HEK293 (cell line): ENCODE measurements around the gene RELB.
A peak's percentile ranks its signal among the peaks of the same experiment; 100 is the strongest.

Experiments used
- CTCF ChIA-PET: fragments of 350-600 bp; formaldehyde crosslinking; extraction: SDS; loops from one replicate; lab custom pipeline; 2021; ENCODE audit warnings: antibody characterized with exemption; lab: Yijun Ruan, JAX
- POLR2A ChIA-PET: fragments of 300-600 bp; formaldehyde crosslinking; extraction: SDS; loops from one replicate; lab custom pipeline; 2020; ENCODE audit warnings: antibody characterized with exemption, inconsistent platforms; lab: Yijun Ruan, JAX
- H3K27ac ChIP-seq: fragments of 200-500 bp; sonication (Bioruptor generic); 2 replicates; pipeline ENCODE4 v1.5.1; 2014; ENCODE audit warnings: low read depth, low read length, control low read depth, inconsistent platforms; ENCODE audit errors: extremely low read depth
- H3K36me3 ChIP-seq, 2 experiments: fragments of 200-500 bp in 1 of 2; sonication (Bioruptor generic) in 1 of 2; 1 replicate in 1 of 2; 2 replicates in 1 of 2; pipeline ENCODE4 v1.5.1; 2014 to 2017; ENCODE audit warnings: inconsistent platforms in 2 of 2, low read length in 2 of 2; ENCODE audit not compliant: control insufficient read depth in 2 of 2, insufficient read depth in 1 of 2
- H3K4me1 ChIP-seq: fragments of 200-500 bp; sonication (Bioruptor generic); 2 replicates; pipeline ENCODE4 v1.5.1; 2014; ENCODE audit warnings: mild to moderate bottlenecking, low read length, inconsistent platforms; ENCODE audit not compliant: control insufficient read depth, insufficient read depth
- H3K4me3 ChIP-seq: 2 replicates; pipeline ENCODE4 v1.5.1; 2011; ENCODE audit warnings: low read depth, mild to moderate bottlenecking, control low read depth, low read length, moderate library complexity
- H3K9me3 ChIP-seq: fragments of 200-500 bp; sonication (Bioruptor generic); 2 replicates; pipeline ENCODE4 v1.5.1; 2014; ENCODE audit warnings: low read depth, low read length, inconsistent platforms; ENCODE audit not compliant: control insufficient read depth, insufficient read depth
- AEBP2 ChIP-seq: fragments of 450-650 bp; formaldehyde crosslinking; IDR thresholded peaks from 2 replicates; pipeline ENCODE4 v1.5.1; 2016; ENCODE audit warnings: missing biosample characterization, missing genetic modification characterization, borderline replicate concordance
- EGR2 ChIP-seq: fragments of 450-650 bp; formaldehyde crosslinking; IDR thresholded peaks from 2 replicates; pipeline ENCODE4 v1.5.1; 2016; ENCODE audit warnings: low read depth, missing biosample characterization, missing genetic modification characterization
- GLI2 ChIP-seq: fragments of 450-650 bp; formaldehyde crosslinking; IDR thresholded peaks from 2 replicates; pipeline ENCODE4; 2017; ENCODE audit warnings: missing biosample characterization, missing genetic modification characterization, low read depth, borderline replicate concordance
- IKZF3 ChIP-seq: fragments of 450-650 bp; IDR thresholded peaks from 2 replicates; pipeline ENCODE4 v1.5.0; 2018; ENCODE audit warnings: missing biosample characterization, mild to moderate bottlenecking, missing genetic modification characterization, moderate library complexity
- KLF1 ChIP-seq: fragments of 450-650 bp; formaldehyde crosslinking; IDR thresholded peaks from 2 replicates; pipeline ENCODE4 v1.5.1; 2016; ENCODE audit warnings: missing biosample characterization, missing genetic modification characterization
- PATZ1 ChIP-seq: fragments of 450-650 bp; formaldehyde crosslinking; IDR thresholded peaks from 2 replicates; pipeline ENCODE4 v1.5.1; 2016; ENCODE audit warnings: missing biosample characterization, missing genetic modification characterization
- PRDM1 ChIP-seq: fragments of 450-650 bp; formaldehyde crosslinking; IDR thresholded peaks from 2 replicates; pipeline ENCODE4; 2016; ENCODE audit warnings: missing biosample characterization, missing genetic modification characterization
- REPIN1 ChIP-seq: fragments of 450-650 bp; formaldehyde crosslinking; IDR thresholded peaks from 2 replicates; pipeline ENCODE4 v1.5.1; 2017; ENCODE audit warnings: missing biosample characterization, missing genetic modification characterization, low read depth
- SCRT2 ChIP-seq: fragments of 450-650 bp; formaldehyde crosslinking; IDR thresholded peaks from 2 replicates; pipeline ENCODE4 v1.5.1; 2016; ENCODE audit warnings: missing biosample characterization, missing genetic modification characterization
- ZBTB21 ChIP-seq: fragments of 450-650 bp; formaldehyde crosslinking; IDR thresholded peaks from 2 replicates; pipeline ENCODE4 v1.5.1; 2017; ENCODE audit warnings: missing biosample characterization, missing genetic modification characterization
- ZNF138 ChIP-seq: fragments of 450-650 bp; formaldehyde crosslinking; IDR thresholded peaks from 2 replicates; pipeline ENCODE4 v1.5.1; 2016; ENCODE audit warnings: missing biosample characterization, missing genetic modification characterization, borderline replicate concordance
- ZNF184 ChIP-seq: fragments of 450-650 bp; IDR thresholded peaks from 2 replicates; pipeline ENCODE4 v1.5.1; 2018; ENCODE audit warnings: missing biosample characterization, mild to moderate bottlenecking, missing genetic modification characterization
- ZNF19 ChIP-seq: fragments of 450-650 bp; formaldehyde crosslinking; IDR thresholded peaks from 2 replicates; pipeline ENCODE4; 2016; ENCODE audit warnings: missing biosample characterization, missing genetic modification characterization, low read depth
- ZNF202 ChIP-seq: fragments of 450-650 bp; formaldehyde crosslinking; IDR thresholded peaks from 2 replicates; pipeline ENCODE4 v1.5.1; 2016; ENCODE audit warnings: missing biosample characterization, missing genetic modification characterization, borderline replicate concordance
- ZNF302 ChIP-seq: fragments of 450-650 bp; formaldehyde crosslinking; IDR thresholded peaks from 2 replicates; pipeline ENCODE4 v1.5.1; 2016; ENCODE audit warnings: missing biosample characterization, missing genetic modification characterization, low read depth
- ZNF350 ChIP-seq: fragments of 450-650 bp; formaldehyde crosslinking; IDR thresholded peaks from 2 replicates; pipeline ENCODE4 v1.5.0; 2017; ENCODE audit warnings: missing biosample characterization, mild to moderate bottlenecking, missing genetic modification characterization
- ZNF391 ChIP-seq: fragments of 450-650 bp; formaldehyde crosslinking; IDR thresholded peaks from 2 replicates; pipeline ENCODE4 v1.5.1; 2016; ENCODE audit warnings: low read depth, missing biosample characterization, missing genetic modification characterization, borderline replicate concordance
- ZNF416 ChIP-seq: fragments of 450-650 bp; formaldehyde crosslinking; IDR thresholded peaks from 2 replicates; pipeline ENCODE4 v1.5.1; 2016; ENCODE audit warnings: missing biosample characterization, missing genetic modification characterization
- ZNF529 ChIP-seq: fragments of 450-650 bp; formaldehyde crosslinking; IDR thresholded peaks from 2 replicates; pipeline ENCODE4 v1.5.1; 2017; ENCODE audit warnings: missing genetic modification characterization, missing biosample characterization; ENCODE audit not compliant: insufficient replicate concordance
- ZNF549 ChIP-seq: fragments of 450-650 bp; IDR thresholded peaks from 2 replicates; pipeline ENCODE4 v1.5.1; 2018; ENCODE audit warnings: missing biosample characterization, missing genetic modification characterization, mild to moderate bottlenecking, inconsistent platforms, moderate library complexity
- ZNF558 ChIP-seq: fragments of 450-650 bp; formaldehyde crosslinking; IDR thresholded peaks from 2 replicates; pipeline ENCODE4 v1.5.1; 2016; ENCODE audit warnings: missing biosample characterization, missing genetic modification characterization
- ZNF560 ChIP-seq: fragments of 450-650 bp; formaldehyde crosslinking; IDR thresholded peaks from 2 replicates; pipeline ENCODE4 v1.5.1; 2017; ENCODE audit warnings: missing biosample characterization, missing genetic modification characterization, borderline replicate concordance

RELB gene

GRCh38 chr19:45070861-45071544 is 69.7 kb downstream of the RELB start:
- no peak for TF ChIP-seq REPIN1
- TF ChIP-seq EGR2 (tag by site-specific recombination) = no peak
- no peak for TF ChIP-seq ZNF560
- TF ChIP-seq SCRT2 = 0 out of 2 replicates have a peak, but pooled peaks have one; percentile 11
- TF ChIP-seq ZNF391 = no peak
- TF ChIP-seq KLF1 (tag by site-specific recombination) = 0 out of 2 replicates have a peak, but pooled peaks have one; percentile 26
- TF ChIP-seq ZNF529 (tag by site-specific recombination) = no peak
- no peak for TF ChIP-seq ZNF19
- no peak for TF ChIP-seq ZNF558 (tag by site-specific recombination)
- TF ChIP-seq ZBTB21 (tag by site-specific recombination) = no peak
- TF ChIP-seq, all 188 proteins: peak for 2
- Histone ChIP-seq H3K36me3 (peaks cover 24 to 62% of the 10 kb centered on the region in 2 experiments; a peak in 2 of 3 replicates), H3K27ac (no peak overlapping the region), H3K9me3 (no peaks in the 10 kb centered on the region), H3K4me1 (peaks cover 5% of the 10 kb centered on the region; the same call in 1 of the 2 replicates), H3K4me3 (no peak overlapping the region)
- CTCF ChIA-PET = interaction anchor here (1.0 kb wide), 1 partner anchor 11 kb away, joined by 6 read pairs; no protein-coding TSS in a partner anchor
- POLR2A ChIA-PET = interaction anchor here (1.0 to 1.4 kb wide), 2 partner anchors 21 to 22 kb away, joined by 3 to 5 read pairs; no protein-coding TSS in a partner anchor

- CTCF ChIA-PET = no interaction called here
- no peaks in the 10 kb centered on the region for H3K9me3 ChIP-seq
- no peak for TF ChIP-seq ZNF549
- TF ChIP-seq PRDM1 (tag by site-specific recombination) = no peak
- TF ChIP-seq AEBP2 = no peak
- no peak for TF ChIP-seq ZNF350 (tag by site-specific recombination)
- no peak for TF ChIP-seq ZNF184
- TF ChIP-seq ZNF302 (tag by site-specific recombination) = no peak
- TF ChIP-seq ZNF529 (tag by site-specific recombination) = no peak
- TF ChIP-seq, all 188 proteins: peak for 0
- no peak overlapping the region for H3K4me3 ChIP-seq
- 0 out of 2 replicates have a peak overlapping the region, but pooled peaks have one; percentile 24 for H3K27ac ChIP-seq
- peaks cover 18 to 60% of the 10 kb centered on the region in 2 experiments; a peak in 2 of 3 replicates for H3K36me3 ChIP-seq
- peaks cover 5% of the 10 kb centered on the region; the same call in 1 of the 2 replicates for H3K4me1 ChIP-seq
- POLR2A ChIA-PET = interaction anchor here (0.6 to 1.6 kb wide), 5 partner anchors 20 to 65 kb away, joined by 3 to 8 read pairs (median 4); partner anchors contain the start of gene CLASRP
Observed at GRCh38 chr19:45071545-45071938, 70.3 kb downstream of the RELB start.

- ChIA-PET POLR2A (interaction anchor here (0.6 to 1.6 kb wide), 5 partner anchors 13 to 66 kb away, joined by 4 to 8 read pairs (median 4); partner anchors contain the start of gene CLASRP), CTCF (interaction anchor here (0.7 to 3.4 kb wide), 2 partner anchors 13 to 169 kb away, joined by 3 to 16 read pairs; no protein-coding TSS in a partner anchor)
- H3K4me3 ChIP-seq = no peak overlapping the region
- peaks cover 12% of the 10 kb centered on the region for H3K4me1 ChIP-seq
- H3K27ac ChIP-seq = 0 out of 2 replicates have a peak overlapping the region, but pooled peaks have one; percentile 24
- no peak for TF ChIP-seq IKZF3
- no peak for TF ChIP-seq GLI2 (tag by site-specific recombination)
- no peak for TF ChIP-seq ZNF138
- no peak for TF ChIP-seq ZNF202
- TF ChIP-seq ZNF416 (tag by site-specific recombination) = no peak
- TF ChIP-seq PATZ1 (tag by site-specific recombination) = no peak
- H3K9me3 ChIP-seq = no peaks in the 10 kb centered on the region
- H3K36me3 ChIP-seq = peaks cover 17 to 54% of the 10 kb centered on the region in 2 experiments; a peak in 2 of 3 replicates
Observed at GRCh38 chr19:45071969-45072790, 70.9 kb downstream of the RELB start.
